A549 (cell line): ENCODE results near the gene SSBP2. TPM values are rescaled to one million over a fixed set of nuclear protein-coding genes. Genes with fewer than 3 reads are reported as not detected.

Source experiments
- ATAC-seq, 2 experiments: fragments of 200-7000 bp in 1 of 2; fragments of >200 bp in 1 of 2; cut with Nextera tagmentation in 1 of 2; cut with Tn5 transposase in 1 of 2; 3 replicates each; pipeline versions ENCODE4 v1.8.0 to v1.9.1; 2018 to 2020; ENCODE audit warnings: mild to moderate bottlenecking in 1 of 2, moderate library complexity in 1 of 2
- CTCF ChIA-PET: fragments of 300-600 bp; sonication (Branson Sonifier 250); formaldehyde crosslinking; extraction: SDS; loops from one replicate; lab custom pipeline; 2021; ENCODE audit warnings: antibody characterized with exemption, inconsistent platforms; lab: Yijun Ruan, JAX
- POLR2A ChIA-PET: fragments of 350-600 bp; formaldehyde crosslinking; extraction: SDS; loops from one replicate; lab custom pipeline; 2021; ENCODE audit warnings: antibody characterized with exemption, inconsistent platforms; lab: Yijun Ruan, JAX
- DNase-seq, 2 experiments: peaks; one replicate each; pipeline versions ENCODE4 v3.0.0 to v3.0.0-alpha.2; 2011 to 2016; ENCODE audit warnings: low read depth in 1 of 2, low spot score in 1 of 2
- FAIRE-seq: peaks from 2 replicates; lab custom pipeline; 2011; peaks lifted over from hg19 to GRCh38; lab: Jason Lieb, UNC
- H3K27ac ChIP-seq, 2 experiments: fragments of >200 bp; sonication (Bioruptor Twin); formaldehyde crosslinking; 3 replicates each; pipeline ENCODE4 v1.5.1; 2016 to 2017
- H3K4me1 ChIP-seq: fragments of >200 bp; sonication (Bioruptor Twin); formaldehyde crosslinking; 3 replicates; pipeline ENCODE4 v1.6.1; 2016
- H3K4me2 ChIP-seq: fragments of >200 bp; sonication (Bioruptor Twin); formaldehyde crosslinking; 3 replicates; pipeline ENCODE4 v1.6.1; 2016
- H3K4me3 ChIP-seq: fragments of >200 bp; sonication (Bioruptor Twin); formaldehyde crosslinking; 3 replicates; pipeline ENCODE4 v1.5.1; 2016
- H3K9me3 ChIP-seq: fragments of >200 bp; sonication (Bioruptor Twin); formaldehyde crosslinking; 3 replicates; pipeline ENCODE4 v1.6.1; 2016
- BCL3 ChIP-seq: fragments of >200 bp; sonication (Bioruptor Twin); formaldehyde crosslinking; IDR thresholded peaks from 3 replicates; pipeline ENCODE4 v1.6.1; 2016
- CBX2 ChIP-seq: fragments of 200-600 bp; sonication (generic); IDR thresholded peaks from 2 replicates; pipeline ENCODE4 v1.6.1; 2016; ENCODE audit warnings: low read depth, mild to moderate bottlenecking, borderline replicate concordance
- CEBPB ChIP-seq, 2 experiments: fragments of >200 bp in 1 of 2; sonication (Bioruptor Twin) in 1 of 2; formaldehyde crosslinking in 1 of 2; IDR thresholded peaks; 2 replicates each; pipeline ENCODE4 v1.6.1; 2012 to 2016
- CHD2 ChIP-seq: fragments of 150-350 bp; IDR thresholded peaks from 2 replicates; pipeline ENCODE4 v1.6.1; 2014; ENCODE audit warnings: low read length; ENCODE audit not compliant: partially characterized antibody
- CHD4 ChIP-seq: fragments of 200-600 bp; sonication (generic); IDR thresholded peaks from 2 replicates; pipeline ENCODE4 v1.6.1; 2016; ENCODE audit warnings: antibody characterized with exemption, mild to moderate bottlenecking, borderline replicate concordance
- EHF ChIP-seq: fragments of 250-450 bp; sonication (Bioruptor Pico); IDR thresholded peaks from 2 replicates; pipeline ENCODE4 v1.5.0; 2020; ENCODE audit warnings: mild to moderate bottlenecking
- EHMT2 ChIP-seq: fragments of 200-600 bp; sonication (generic); IDR thresholded peaks from 2 replicates; pipeline ENCODE4 v1.6.1; 2016; ENCODE audit warnings: antibody characterized with exemption, low read depth, mild to moderate bottlenecking, moderate library complexity
- EP300 ChIP-seq, 2 experiments: fragments of >200 bp; sonication (Bioruptor Twin); formaldehyde crosslinking; IDR thresholded peaks; 2 replicates in 1 of 2; 3 replicates in 1 of 2; pipeline ENCODE4 v1.6.1; 2016 to 2017
- FOSL2 ChIP-seq, 2 experiments: fragments of 450-650 bp in 1 of 2; fragments of >200 bp in 1 of 2; sonication (Bioruptor Twin) in 1 of 2; formaldehyde crosslinking; IDR thresholded peaks; 2 replicates each; pipeline versions ENCODE4 v1.5.0 to v1.6.1; 2016 to 2020; ENCODE audit warnings: mild to moderate bottlenecking in 1 of 2, moderate library complexity in 1 of 2
- FOXS1 ChIP-seq: fragments of 250-450 bp; sonication (Bioruptor Pico); IDR thresholded peaks from 2 replicates; pipeline ENCODE4 v1.5.0; 2020; ENCODE audit warnings: mild to moderate bottlenecking, moderate library complexity
- HDAC2 ChIP-seq: fragments of 200-600 bp; sonication (generic); IDR thresholded peaks from 2 replicates; pipeline ENCODE4 v1.6.1; 2016
- HES2 ChIP-seq: fragments of >200 bp; sonication (Bioruptor Twin); formaldehyde crosslinking; IDR thresholded peaks from 2 replicates; pipeline ENCODE4 v1.6.1; 2016
- HEYL ChIP-seq: fragments of 250-450 bp; sonication (Bioruptor Pico); IDR thresholded peaks from 2 replicates; pipeline ENCODE4 v1.8.0; 2021; ENCODE audit warnings: mild to moderate bottlenecking, moderate library complexity
- HOXA7 ChIP-seq: fragments of 250-450 bp; sonication (Bioruptor Pico); IDR thresholded peaks from 2 replicates; pipeline ENCODE4 v1.5.0; 2020; ENCODE audit warnings: mild to moderate bottlenecking, moderate library complexity
- HOXB13 ChIP-seq: fragments of 250-450 bp; sonication (Bioruptor Pico); IDR thresholded peaks from 2 replicates; pipeline ENCODE4 v1.5.0; 2020; ENCODE audit warnings: low read depth, mild to moderate bottlenecking, moderate library complexity
- HOXB5 ChIP-seq: fragments of 250-450 bp; sonication (Bioruptor Pico); IDR thresholded peaks from 2 replicates; pipeline ENCODE4 v1.5.0; 2020; ENCODE audit warnings: mild to moderate bottlenecking, moderate library complexity
- JUN ChIP-seq, 2 experiments: fragments of >200 bp; sonication (Bioruptor Twin); formaldehyde crosslinking; IDR thresholded peaks; 2 replicates in 1 of 2; 3 replicates in 1 of 2; pipeline ENCODE4 v1.6.1; 2016 to 2017
- KDM5A ChIP-seq: fragments of 200-600 bp; sonication (generic); IDR thresholded peaks from 2 replicates; pipeline ENCODE4 v1.6.1; 2016; ENCODE audit warnings: antibody characterized with exemption, mild to moderate bottlenecking
- MAFK ChIP-seq: fragments of 450-650 bp; IDR thresholded peaks from 2 replicates; pipeline ENCODE4 v1.6.1; 2014; ENCODE audit not compliant: partially characterized antibody
- MYC ChIP-seq: IDR thresholded peaks from 2 replicates; pipeline ENCODE4 v1.6.1; 2012; ENCODE audit warnings: mild to moderate bottlenecking, inconsistent platforms, low read length, improper control_type of control experiment, borderline replicate concordance
- NFE2L2 ChIP-seq: fragments of 150-350 bp; conservative IDR thresholded peaks from 2 replicates; pipeline ENCODE4 v1.6.1; 2014; ENCODE audit warnings: low read length
- PBX3 ChIP-seq: IDR thresholded peaks from 2 replicates; pipeline ENCODE4 v1.6.1; 2012
- PHF8 ChIP-seq: fragments of 200-600 bp; sonication (generic); IDR thresholded peaks from 2 replicates; pipeline ENCODE4 v1.6.1; 2016; ENCODE audit warnings: low read depth, mild to moderate bottlenecking, antibody characterized with exemption, moderate library complexity, borderline replicate concordance
- POLR2AphosphoS2 ChIP-seq: conservative IDR thresholded peaks from 2 replicates; pipeline ENCODE4 v1.6.1; 2012; ENCODE audit warnings: low read length, improper control_type of control experiment, inconsistent platforms
- RARB ChIP-seq: fragments of 250-450 bp; sonication (Bioruptor Pico); IDR thresholded peaks from 2 replicates; pipeline ENCODE4 v1.8.0; 2021; ENCODE audit warnings: mild to moderate bottlenecking, moderate library complexity
- RCOR1 ChIP-seq: fragments of 150-350 bp; IDR thresholded peaks from 2 replicates; pipeline ENCODE4 v1.6.1; 2014; ENCODE audit warnings: antibody characterized with exemption, low read length, low read depth
- SMC3 ChIP-seq: fragments of >200 bp; sonication (Bioruptor Twin); formaldehyde crosslinking; IDR thresholded peaks from 3 replicates; pipeline ENCODE4 v1.6.1; 2018; ENCODE audit warnings: inconsistent platforms
- SREBF2 ChIP-seq: fragments of 450-650 bp; IDR thresholded peaks from 2 replicates; pipeline ENCODE4 v1.6.1; 2014; ENCODE audit warnings: mild to moderate bottlenecking, moderate library complexity
- ZFP36 ChIP-seq: fragments of 450-650 bp; IDR thresholded peaks from 2 replicates; pipeline ENCODE4 v1.6.1; 2014; ENCODE audit warnings: borderline replicate concordance; ENCODE audit not compliant: partially characterized antibody
- WGBS: methylation state at CpG from one replicate; pipeline ENCODE4 v1.1.6; 2017; ENCODE audit errors: missing lambda C conversion rate; 5-methylcytosine and 5-hydroxymethylcytosine counted together
- polyA plus RNA-seq, 4 experiments: library from polyadenylated mRNA; depleted of rRNA in 3 of 4; stranded (reverse); fragments of >200 nt; fragmentation: RNase III in 1 of 4; extraction: RNeasy Plus Mini Kit Qiagen cat#74134 plus additional on column Dnase treatment in 1 of 4; gene quantifications; 2 replicates in 3 of 4; 3 replicates in 1 of 4; pipeline ENCODE4 v1.2.3, GENCODE V29; 2011 to 2017
- TF ChIP-seq, protein P1 (sequence below): fragments of 250-450 bp; sonication (Bioruptor Pico); IDR thresholded peaks from 2 replicates; pipeline ENCODE4 v1.5.0; 2020; ENCODE audit warnings: low read depth, mild to moderate bottlenecking, moderate library complexity
- TF ChIP-seq, protein P2 (sequence below): fragments of >200 bp; sonication (Bioruptor Twin); formaldehyde crosslinking; IDR thresholded peaks from 3 replicates; pipeline ENCODE4 v1.5.1; 2016

SSBP2 gene
- polyA plus RNA-seq, 2 of the 4 experiments (the other 2 are of a cell fraction) = 4.5 to 14.2 TPM

DNA sequence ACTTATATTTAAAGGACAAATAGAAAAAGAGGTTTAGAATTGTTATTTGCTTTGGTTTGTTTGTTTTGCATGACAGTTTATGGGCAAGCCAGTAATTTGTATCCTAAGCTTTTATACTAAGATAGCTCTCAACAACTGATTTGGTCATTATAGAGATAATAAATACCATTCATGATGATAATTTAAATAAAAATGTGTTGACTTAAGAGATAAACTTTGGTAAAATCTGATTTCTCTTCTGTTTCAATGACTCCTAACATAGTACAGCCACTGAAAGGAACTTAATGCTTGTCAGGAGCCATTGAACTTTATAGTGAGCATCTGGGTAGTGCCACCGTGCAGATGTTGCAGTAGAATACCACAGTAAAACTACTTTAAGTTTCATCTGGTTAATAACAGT, 196.2 kb downstream of the SSBP2 start:
- no peak overlapping the region for H3K4me2 ChIP-seq
- no peak for DNase-seq
- ChIA-PET POLR2A (no interaction called here), CTCF (no interaction called here)
- H3K4me3 ChIP-seq = no peak overlapping the region
- 90% methylated on average over 1 of the region's 1 CpG for WGBS
- H3K9me3 ChIP-seq = no peaks in the 10 kb centered on the region
- no peak for ATAC-seq
- TF ChIP-seq CBX2 (no peak), KDM5A (no peak), HOXB13 (no peak), EP300 (IDR thresholded peaks at IDR 0.05) (no peak), SMC3 (no peak), NFE2L2 (no peak), FOXS1 (CRISPR knock-in tag) (no peak), MAFK (no peak), HES2 (no peak), CEBPB (IDR thresholded peaks at IDR 0.05) (no peak), PHF8 (no peak), RARB (no peak), HOXB5 (CRISPR knock-in tag) (no peak), RCOR1 (no peak)
- TF ChIP-seq, protein P1, sequence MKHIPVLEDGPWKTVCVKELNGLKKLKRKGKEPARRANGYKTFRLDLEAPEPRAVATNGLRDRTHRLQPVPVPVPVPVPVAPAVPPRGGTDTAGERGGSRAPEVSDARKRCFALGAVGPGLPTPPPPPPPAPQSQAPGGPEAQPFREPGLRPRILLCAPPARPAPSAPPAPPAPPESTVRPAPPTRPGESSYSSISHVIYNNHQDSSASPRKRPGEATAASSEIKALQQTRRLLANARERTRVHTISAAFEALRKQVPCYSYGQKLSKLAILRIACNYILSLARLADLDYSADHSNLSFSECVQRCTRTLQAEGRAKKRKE (CRISPR knock-in tag) = no peak
- TF ChIP-seq, protein P2, sequence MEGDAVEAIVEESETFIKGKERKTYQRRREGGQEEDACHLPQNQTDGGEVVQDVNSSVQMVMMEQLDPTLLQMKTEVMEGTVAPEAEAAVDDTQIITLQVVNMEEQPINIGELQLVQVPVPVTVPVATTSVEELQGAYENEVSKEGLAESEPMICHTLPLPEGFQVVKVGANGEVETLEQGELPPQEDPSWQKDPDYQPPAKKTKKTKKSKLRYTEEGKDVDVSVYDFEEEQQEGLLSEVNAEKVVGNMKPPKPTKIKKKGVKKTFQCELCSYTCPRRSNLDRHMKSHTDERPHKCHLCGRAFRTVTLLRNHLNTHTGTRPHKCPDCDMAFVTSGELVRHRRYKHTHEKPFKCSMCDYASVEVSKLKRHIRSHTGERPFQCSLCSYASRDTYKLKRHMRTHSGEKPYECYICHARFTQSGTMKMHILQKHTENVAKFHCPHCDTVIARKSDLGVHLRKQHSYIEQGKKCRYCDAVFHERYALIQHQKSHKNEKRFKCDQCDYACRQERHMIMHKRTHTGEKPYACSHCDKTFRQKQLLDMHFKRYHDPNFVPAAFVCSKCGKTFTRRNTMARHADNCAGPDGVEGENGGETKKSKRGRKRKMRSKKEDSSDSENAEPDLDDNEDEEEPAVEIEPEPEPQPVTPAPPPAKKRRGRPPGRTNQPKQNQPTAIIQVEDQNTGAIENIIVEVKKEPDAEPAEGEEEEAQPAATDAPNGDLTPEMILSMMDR = no peak
- no peak overlapping the region for H3K27ac ChIP-seq
- no peak for FAIRE-seq
- H3K4me1 ChIP-seq = peaks cover 6% of the 10 kb centered on the region; the same call in 2 of the 3 replicates

DNA sequence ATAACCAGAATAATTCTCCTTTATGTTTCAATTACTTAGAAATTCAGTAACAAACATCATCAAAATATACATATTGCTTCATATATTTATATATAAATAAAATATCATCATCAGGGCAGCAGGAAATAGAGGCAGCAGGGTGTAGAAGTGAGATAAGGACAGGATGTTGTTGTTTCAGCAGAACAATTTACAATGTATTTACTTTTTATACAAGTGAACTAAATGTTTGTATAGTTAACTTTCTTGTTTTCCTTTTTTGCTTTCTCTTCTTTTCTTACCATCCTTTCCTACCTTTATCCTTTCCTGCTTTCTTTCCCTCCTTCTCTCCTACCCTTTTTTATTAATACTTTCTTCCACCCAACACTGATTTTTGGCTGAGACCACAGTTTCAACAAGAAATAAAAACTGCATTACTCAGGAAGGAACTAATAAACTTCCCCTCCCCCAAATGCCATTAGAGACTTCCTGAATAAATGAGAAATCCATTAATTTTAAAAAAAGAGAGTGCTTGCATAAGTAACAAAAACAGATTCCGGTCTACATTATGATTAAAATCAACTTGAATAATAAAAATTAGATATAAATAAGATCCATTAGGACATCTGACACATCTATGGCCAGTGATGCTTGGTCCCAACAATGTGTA, 197.2 kb downstream of the SSBP2 start:
- ChIA-PET CTCF (no interaction called here), POLR2A (no interaction called here)
- ATAC-seq (no peak), DNase-seq (no peak), FAIRE-seq (no peak)
- 72% methylated on average over 1 of the region's 1 CpG for WGBS
- TF ChIP-seq CHD4 (no peak), EHF (CRISPR knock-in tag) (no peak), ZFP36 (no peak), NFE2L2 (no peak), PBX3 (no peak), POLR2AphosphoS2 (no peak), HDAC2 (no peak), MYC (no peak), FOXS1 (CRISPR knock-in tag) (no peak), BCL3 (no peak), JUN (IDR thresholded peaks at IDR 0.05) (no peak), SREBF2 (no peak), EHMT2 (no peak), RARB (no peak), CHD2 (no peak), FOSL2 (IDR thresholded peaks at IDR 0.05) (no peak), FOSL2 (CRISPR knock-in tag; IDR thresholded peaks at IDR 0.05) (no peak), HEYL (CRISPR knock-in tag) (no peak), HOXA7 (no peak)
- TF ChIP-seq, protein P1 (CRISPR knock-in tag) = no peak
- Histone ChIP-seq H3K4me2 (no peak overlapping the region), H3K9me3 (no peaks in the 10 kb centered on the region), H3K27ac (no peak overlapping the region), H3K4me1 (peaks cover 6% of the 10 kb centered on the region; the same call in 2 of the 3 replicates), H3K4me3 (no peak overlapping the region)
